PC-9 (cell line): ENCODE data around the gene OR12D3.

Source experiments
- EZH2 ChIP-seq: fragments of 200-600 bp; sonication (generic); IDR thresholded peaks from 2 replicates; pipeline ENCODE4 v1.8.0; 2017; ENCODE audit warnings: antibody characterized with exemption, low read depth
- TF ChIP-seq, protein P1 (sequence below): fragments of 200-600 bp; sonication (generic); conservative IDR thresholded peaks from 2 replicates; pipeline ENCODE4 v1.6.1; 2017; ENCODE audit warnings: mixed run types, antibody characterized with exemption, mild to moderate bottlenecking, moderate library complexity

DNA sequence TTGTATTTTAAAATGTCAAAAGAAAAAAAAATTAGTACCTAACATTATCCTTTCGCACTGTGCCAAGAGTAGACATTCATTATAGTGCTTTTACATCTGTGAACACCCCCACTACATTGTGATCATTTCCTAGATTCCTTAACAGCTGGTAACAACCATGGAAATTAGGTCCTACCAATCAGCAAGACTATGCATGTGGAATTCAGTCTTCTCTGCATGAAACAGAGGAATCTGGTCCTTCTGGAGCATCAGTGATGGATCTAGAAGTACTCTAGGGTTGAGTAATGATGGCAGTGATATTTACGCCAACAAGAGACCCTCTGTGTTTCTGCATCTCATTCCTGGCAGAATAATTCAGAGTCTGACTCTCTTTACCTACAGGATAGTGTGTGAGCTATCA, 49.1 kb upstream of the OR12D3 start:
- TF ChIP-seq, protein P1, sequence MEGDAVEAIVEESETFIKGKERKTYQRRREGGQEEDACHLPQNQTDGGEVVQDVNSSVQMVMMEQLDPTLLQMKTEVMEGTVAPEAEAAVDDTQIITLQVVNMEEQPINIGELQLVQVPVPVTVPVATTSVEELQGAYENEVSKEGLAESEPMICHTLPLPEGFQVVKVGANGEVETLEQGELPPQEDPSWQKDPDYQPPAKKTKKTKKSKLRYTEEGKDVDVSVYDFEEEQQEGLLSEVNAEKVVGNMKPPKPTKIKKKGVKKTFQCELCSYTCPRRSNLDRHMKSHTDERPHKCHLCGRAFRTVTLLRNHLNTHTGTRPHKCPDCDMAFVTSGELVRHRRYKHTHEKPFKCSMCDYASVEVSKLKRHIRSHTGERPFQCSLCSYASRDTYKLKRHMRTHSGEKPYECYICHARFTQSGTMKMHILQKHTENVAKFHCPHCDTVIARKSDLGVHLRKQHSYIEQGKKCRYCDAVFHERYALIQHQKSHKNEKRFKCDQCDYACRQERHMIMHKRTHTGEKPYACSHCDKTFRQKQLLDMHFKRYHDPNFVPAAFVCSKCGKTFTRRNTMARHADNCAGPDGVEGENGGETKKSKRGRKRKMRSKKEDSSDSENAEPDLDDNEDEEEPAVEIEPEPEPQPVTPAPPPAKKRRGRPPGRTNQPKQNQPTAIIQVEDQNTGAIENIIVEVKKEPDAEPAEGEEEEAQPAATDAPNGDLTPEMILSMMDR, result no peak
- TF ChIP-seq EZH2, result no peak
